Stomach (tissue), 4 donors: ENCODE data around the gene UBAC2.

Experiments
- CTCF ChIP-seq, 7 experiments: fragments of 450-650 bp in 4 of 7; fragments of 200-600 bp in 3 of 7; sonication (generic) in 3 of 7; IDR thresholded peaks; one replicate each; pipeline ENCODE4 v1.5.1; 2016 to 2019; ENCODE audit warnings: antibody characterized with exemption in 7 of 7, control low read depth in 2 of 7, mild to moderate bottlenecking in 1 of 7
- POLR2A ChIP-seq, 4 donors: fragments of 450-650 bp; IDR thresholded peaks; one replicate each; pipeline ENCODE4 v1.6.1; 2016; ENCODE audit warnings: antibody characterized with exemption in 4 of 4, control low read depth in 2 of 4, mild to moderate bottlenecking in 1 of 4, moderate library complexity in 1 of 4
- POLR2AphosphoS5 ChIP-seq, 3 donors: sonication (generic); formaldehyde crosslinking; IDR thresholded peaks; one replicate each; pipeline ENCODE4 v1.6.1; 2016; ENCODE audit warnings: antibody characterized with exemption in 3 of 3

DNA sequence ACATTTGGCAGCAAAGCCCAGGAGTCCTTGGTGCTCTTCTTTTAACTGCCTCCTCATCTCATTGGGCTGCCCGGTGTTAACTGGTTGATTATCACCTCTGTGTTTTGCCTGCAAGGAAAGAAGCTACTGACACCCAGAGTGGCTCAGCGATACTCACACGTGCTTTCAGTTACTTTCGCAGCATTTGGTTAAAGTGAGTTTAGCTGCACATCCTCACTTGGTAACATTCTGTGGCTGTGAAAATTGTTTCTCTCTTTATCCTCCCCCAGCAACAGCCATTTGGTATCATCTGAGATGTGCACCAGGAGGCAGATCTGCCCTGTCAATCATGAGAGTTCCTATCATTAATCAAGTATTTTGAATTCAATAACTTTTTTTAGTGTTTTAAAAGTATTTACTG, 151.1 kb downstream of the UBAC2 start:
- TF ChIP-seq CTCF (IDR thresholded peaks at IDR 0.05), result no peak
- TF ChIP-seq POLR2A (IDR thresholded peaks at IDR 0.05), result no peak
- no peak for TF ChIP-seq POLR2AphosphoS5 (IDR thresholded peaks at IDR 0.05)
